NCI-H146 (cell line): ENCODE results near the gene JAK1.
"Not testable (repeated sequence)": the region's sequence is repeated elsewhere in the genome, so short reads cannot be mapped to it uniquely, and the experiment has no call there.

Source experiments
- DNase-seq: peaks from one replicate; lab custom pipeline; 2025; lab: John Stamatoyannopoulos, UW

The JAK1 gene

DNA sequence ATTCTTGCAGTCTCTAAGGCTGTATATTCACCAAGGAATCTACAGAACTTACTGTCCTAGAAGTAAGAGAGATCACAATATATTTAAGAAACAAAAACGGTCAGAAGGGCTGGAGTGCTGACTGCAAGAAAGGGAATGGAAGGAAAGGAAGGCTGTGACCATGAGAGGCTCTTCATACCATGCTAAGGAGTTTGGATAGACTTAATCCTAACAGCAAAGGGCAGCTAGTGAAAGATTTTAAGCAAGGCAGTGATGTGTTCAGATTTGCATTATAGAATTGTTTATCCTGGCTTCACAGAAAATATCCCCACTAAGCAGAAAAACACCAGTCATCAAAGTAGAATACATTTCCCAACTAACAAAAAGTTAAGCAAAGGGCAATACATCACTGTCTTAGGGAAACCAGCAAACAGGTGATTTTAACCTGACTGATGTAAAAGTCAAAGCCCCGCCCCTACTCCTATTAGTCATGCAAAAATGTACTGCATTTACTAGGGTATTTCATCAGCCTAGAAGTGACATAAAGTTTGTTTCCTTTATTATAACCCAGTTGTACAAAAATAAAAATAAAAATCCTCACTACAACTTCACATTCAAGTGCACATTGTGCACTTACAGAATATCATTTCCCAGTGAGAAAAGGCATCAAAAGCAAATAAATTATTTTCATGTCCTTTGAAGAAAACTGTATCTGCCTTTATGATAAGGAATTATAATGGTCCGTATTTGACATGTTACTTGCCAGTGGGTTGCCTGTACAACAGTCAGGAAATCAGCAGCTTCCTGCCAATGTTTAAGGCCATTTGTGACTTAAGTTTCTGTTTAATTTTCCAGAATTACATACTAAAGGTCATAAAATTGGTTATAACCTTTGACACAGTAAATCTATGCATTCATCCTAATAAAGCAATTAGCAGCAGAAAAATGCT, 17.2 kb downstream of the JAK1 start:
- no peak for DNase-seq

- no peak for DNase-seq
These were observed 18.1 kb downstream of the JAK1 start for GRCh38 chr1:64948216-64948615.

GRCh38 chr1:64946916-64947315, 19.4 kb downstream of the JAK1 start:
- DNase-seq, result no peak

DNA sequence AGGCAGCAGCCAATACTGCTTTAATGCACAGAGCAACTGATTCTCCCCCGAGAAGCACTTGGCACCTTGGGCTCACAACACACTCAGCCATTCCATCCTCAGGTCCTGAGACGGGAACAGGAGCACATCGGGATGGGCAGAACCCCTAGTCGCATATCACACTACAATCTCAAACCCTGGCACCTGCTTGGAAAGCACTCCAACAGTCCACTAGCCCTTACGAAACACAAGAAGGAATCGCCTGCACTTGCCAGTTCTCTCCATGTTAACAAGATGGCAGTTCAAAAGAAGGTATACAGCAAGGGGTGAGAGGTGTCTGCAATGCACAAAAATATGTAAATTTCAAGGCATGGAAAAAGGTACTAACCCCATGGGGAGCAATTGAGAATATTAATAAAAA, 21.4 kb downstream of the JAK1 start:
- no peak for DNase-seq

DNA sequence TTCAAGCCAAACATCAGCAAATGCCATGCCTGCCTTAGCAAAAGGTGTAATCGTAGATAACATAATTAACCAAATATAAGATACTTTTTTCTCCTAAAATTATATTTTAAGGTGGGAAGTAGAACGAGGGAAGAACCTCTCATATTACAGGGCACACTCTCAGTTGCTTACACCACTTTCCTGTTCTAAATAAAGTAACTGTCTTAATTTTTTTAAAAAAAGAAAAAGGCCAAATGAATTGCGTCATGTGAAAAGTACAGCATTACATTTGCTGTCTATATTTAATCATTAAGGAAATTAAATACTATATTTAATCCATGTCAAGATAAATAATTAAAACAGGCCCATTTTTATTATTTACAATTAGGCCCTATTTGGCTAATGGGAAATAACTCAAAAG, 23.7 kb downstream of the JAK1 start:
- no peak for DNase-seq

GRCh38 chr1:64942118-64942517, 24.2 kb downstream of the JAK1 start:
- no peak for DNase-seq

DNA sequence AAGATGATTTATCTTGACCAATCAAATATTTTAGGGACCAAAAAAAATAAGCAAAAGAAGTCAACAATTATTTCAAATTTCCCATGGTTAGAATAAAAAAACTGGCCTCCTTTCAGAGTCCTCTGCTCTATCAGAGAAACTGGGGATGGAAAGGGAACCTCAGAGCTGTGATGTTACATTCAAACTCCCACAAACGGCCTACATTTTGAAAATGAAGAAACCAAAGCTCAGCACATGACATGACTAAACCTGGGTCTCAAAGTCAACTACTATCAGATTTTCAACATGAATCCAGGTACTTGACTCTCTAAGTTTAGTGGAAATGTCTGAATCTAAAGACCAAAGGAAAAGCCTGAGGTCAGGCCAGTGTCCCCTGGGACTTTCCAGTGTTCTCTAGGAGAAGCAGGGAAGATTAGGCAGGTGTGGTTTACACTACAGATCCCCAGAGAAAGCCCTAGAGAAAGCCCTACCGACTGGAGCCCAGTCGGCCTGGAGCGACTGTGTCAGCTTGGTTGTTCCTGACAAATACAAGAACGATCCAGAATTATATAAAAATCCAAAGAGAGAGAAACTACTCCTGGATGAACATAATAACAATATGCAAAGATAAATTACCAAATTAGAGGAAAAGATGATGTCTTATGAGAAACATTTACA, 24.8 kb downstream of the JAK1 start:
- no peak for DNase-seq

DNA sequence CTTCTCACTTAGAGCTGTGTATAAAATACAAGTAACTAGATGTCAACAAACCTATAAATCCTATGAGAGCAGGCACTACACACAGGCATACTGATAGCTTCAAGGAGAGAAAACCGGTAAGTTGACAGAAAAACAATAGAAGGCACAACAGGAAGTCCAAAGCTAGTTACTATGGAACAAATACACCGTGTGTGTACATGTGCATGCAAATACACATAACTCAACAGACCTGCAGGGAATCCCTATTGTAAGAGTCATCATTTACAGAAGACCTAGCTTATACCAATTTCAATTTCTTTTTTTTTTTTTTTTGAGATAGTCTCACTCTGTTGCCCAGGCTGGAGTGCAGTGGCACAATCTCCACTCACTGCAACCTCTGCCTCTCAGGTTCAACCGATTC, 26.3 kb downstream of the JAK1 start:
- DNase-seq, result peak; percentile 18

DNA sequence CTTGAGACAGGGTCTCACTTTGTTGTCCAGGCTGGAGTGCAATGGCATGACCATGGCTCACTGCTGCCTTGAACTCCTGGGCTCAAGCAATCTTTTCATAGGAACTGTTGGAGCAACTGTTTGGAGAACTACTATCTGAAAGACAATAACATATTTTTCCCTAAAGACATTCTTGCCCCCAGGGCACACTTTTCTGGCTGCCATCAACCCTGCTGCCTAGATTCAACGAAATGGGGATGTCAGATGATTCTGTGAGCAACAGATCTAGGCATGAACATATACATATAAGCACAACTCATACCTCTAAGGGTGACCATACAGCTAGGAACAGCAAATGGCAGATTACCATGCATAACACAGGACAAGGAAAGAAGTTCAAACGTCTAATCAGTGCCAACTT, 27.4 kb downstream of the JAK1 start:
- no peak for DNase-seq

- DNase-seq, result no peak
These were observed 29.4 kb downstream of the JAK1 start for GRCh38 chr1:64936956-64937355.

- no peak for DNase-seq
These were observed 30.7 kb downstream of the JAK1 start for GRCh38 chr1:64935551-64936155.

DNA sequence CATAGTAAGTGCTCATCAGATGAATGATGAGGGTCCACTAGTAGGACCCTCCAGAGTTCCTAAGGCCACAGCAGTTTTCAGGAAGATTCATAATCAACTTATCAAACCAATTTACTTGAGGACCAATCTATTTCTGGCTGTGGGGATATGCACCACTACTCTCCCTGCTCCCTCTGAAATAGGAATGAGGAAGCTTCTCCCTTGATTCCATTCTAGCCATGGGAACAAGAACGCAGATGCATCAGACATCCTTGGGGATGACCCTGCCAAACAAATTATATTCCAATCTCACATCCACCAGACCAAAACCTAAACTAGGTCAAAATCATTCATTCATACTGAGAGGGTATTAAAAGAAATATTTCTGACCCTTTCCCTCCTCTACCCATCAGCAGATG, 31.5 kb downstream of the JAK1 start:
- no peak for DNase-seq

DNA sequence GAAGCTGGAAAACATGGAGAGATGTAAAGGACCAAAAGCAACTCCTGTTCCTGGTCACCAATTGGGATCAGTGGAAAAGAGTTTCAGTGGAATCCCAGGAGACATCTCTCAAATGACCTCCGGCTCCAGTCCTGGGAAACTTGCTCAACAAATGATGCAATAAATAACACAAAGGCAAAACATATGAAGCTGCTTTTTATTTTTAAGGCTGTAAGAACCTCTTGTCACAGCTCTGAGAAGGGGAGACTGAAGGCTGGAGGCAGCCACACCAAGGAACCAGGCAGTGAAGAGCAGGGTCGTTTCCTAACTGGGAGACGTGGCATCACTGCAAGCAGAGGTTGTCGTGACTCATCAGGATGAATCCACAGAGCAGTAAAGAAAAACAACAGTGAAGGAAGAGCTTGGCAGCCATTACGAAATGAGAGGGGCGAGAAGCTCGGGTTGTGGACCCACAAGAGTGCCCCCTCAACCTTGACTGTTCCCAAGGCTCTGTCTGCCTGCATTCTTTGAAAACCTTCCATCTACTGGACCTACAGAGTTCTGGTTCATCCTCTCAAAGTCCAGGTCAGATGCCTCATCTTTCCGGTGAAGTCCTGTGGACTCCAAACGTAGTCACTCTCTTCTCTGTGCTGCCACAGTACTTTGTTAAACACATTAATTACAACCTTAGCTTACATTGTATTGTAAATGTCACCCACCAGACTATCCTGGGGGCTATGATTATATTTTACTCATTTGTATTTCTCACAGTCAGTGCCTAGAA, 32.1 kb downstream of the JAK1 start:
- no peak for DNase-seq

DNA sequence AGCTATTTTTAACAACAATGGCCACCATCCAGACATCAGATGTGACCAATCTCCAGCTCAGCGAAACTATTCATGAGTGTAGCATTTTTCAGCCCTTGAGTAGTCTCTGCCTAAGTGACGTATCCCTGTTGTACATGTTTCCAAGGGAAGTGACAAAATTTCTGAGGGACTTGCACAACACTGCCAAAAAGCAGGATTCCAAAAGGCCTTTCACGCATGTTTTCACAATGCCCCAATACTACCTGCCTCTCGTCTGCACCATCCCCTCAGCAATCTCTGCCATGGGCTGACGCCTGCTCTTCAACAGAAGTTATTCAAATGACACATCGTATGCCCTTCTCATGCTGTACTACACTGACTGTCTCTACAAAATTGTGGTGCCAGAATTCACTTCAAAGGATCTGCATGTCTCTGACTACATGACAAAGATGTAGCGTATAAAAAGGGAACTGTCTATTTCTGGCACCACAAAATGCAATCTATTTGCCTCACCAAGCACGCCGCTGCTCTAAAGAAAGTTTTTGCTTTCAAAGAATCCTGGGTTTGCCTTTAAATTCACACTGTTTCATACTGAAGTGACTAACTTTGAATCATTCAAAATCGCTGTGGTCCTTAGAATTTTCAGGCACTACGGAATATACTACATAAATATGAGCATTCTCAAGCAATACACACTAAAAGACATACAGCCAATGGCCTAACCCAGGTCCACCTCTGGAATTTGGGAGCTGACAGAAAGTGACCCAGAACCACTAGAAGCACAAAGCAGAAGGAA, 32.9 kb downstream of the JAK1 start:
- DNase-seq, result no peak

DNA sequence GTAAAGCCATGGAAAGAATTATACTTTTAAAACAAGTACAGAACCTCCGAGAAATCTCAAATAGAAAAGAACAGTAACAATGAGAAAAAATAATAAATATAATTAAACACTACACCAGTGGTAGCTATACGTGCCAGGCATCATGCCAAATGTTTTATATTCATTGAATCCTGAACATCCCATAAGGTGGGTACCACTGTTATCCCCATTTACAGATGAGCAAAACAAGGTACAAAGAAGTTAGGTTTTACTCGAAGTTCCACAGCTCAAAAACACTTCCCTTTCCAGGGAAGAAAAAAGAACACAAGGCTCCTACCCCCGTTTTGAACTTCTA, 33.4 kb downstream of the JAK1 start:
- DNase-seq, result no peak

GRCh38 chr1:64930640-64931039, 35.7 kb downstream of the JAK1 start:
- DNase-seq, result not testable (repeated sequence)

DNA sequence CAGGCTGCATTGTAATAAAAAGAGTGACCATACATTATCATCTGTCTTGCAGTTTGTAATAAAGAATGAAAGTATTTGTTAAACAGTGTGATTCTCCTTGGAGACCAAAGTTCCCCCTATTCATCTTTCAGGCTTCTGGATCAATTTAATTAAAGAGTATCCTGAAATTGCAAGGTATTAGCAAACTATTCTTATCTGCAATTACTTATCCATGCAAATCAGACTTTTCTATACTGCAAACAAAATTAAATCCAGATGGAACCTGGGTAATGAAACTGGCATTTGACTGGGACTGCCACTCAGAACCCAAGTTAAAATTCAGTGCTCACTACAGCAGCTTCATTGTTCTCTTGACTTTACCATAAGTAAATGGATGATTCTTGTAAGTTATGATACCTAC, 37.1 kb downstream of the JAK1 start:
- DNase-seq, result no peak

DNA sequence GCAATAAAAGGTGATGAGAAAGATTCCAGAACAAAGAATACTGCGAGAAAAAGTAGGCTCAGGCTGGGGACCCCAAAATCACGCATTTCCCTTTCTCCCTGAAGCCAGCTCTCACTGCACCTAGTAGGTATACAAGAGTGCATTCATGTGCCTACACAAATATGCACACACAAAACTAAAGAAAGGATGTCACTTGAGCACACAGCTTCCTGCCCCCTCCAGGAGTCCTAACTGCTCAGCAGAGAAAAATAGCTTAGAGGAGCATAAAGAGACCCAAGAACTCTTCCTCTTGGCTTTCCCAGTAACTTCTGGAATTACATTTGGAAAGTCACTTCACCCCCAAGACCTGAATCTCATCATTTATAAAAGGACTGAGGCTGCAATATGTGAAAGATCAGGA, 38.0 kb downstream of the JAK1 start:
- DNase-seq, result no peak

DNA sequence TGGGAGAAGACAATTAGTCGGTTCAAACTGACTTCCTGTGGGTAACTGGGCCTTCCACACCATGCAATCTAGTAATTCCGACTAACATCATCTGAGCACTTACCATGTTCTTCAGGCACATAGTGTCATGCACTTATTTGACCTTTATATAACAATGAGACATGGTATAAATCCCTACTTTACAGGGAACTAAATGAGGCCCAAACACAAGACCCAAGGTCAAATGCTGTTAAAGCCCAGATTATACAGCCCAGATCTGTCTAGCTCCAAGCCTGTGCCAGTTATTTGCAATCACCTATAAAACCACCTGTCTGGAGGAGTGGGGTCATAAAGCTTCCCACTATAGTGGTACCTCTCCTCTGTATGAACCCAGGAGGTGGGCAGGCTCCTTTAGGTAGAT, 40.8 kb downstream of the JAK1 start:
- DNase-seq, result no peak

GRCh38 chr1:64923294-64923718, 43.0 kb downstream of the JAK1 start:
- no peak for DNase-seq

GRCh38 chr1:64922336-64922735, 44.0 kb downstream of the JAK1 start:
- no peak for DNase-seq

- no peak for DNase-seq
These were observed 44.6 kb downstream of the JAK1 start for GRCh38 chr1:64921771-64922170.
